Measurements from ENCODE around the gene NOSIP. TPM values are rescaled to one million over a fixed set of nuclear protein-coding genes. Genes with fewer than 3 reads are reported as not detected.
A peak's percentile ranks its signal among the peaks of the same experiment; 100 is the strongest.

The NOSIP gene
- total RNA-seq, 2 experiments from 2014 or later, result 35.1 to 74.7 TPM

- H3K9me3 ChIP-seq (ENCODE audit: low read length), result no peaks in the 10 kb centered on the region
- no peaks in the 10 kb centered on the region for H3K9me2 ChIP-seq (ENCODE audit: insufficient read depth, low read length)
- H3K27ac ChIP-seq (ENCODE audit: low read depth, low read length, poor library complexity, severe bottlenecking), result no peak overlapping the region
- H2AFZ ChIP-seq (ENCODE audit: low read length), result no peak overlapping the region
- no peak for DNase-seq (ENCODE audit: low spot score)
- intact Hi-C loops (cut with micrococcal nuclease; ENCODE audit: unreplicated experiment), result no loop called here
- BruUV-seq (replicated peaks), result no TSS peak
- no peaks in the 10 kb centered on the region for H3K79me2 ChIP-seq (ENCODE audit: insufficient read depth, low read depth, low read length)
- no peak overlapping the region for H3K4me2 ChIP-seq (ENCODE audit: low read length)
- CTCF ChIA-PET (ENCODE audit: unreplicated experiment), result no interaction called here
- H4K20me1 ChIP-seq (ENCODE audit: insufficient read depth, low read length), result no peaks in the 10 kb centered on the region
- POLR2A ChIA-PET, result no interaction called here
- H3K36me3 ChIP-seq (ENCODE audit: insufficient read depth, low read length), result peaks cover 15% of the 10 kb centered on the region; the same call in 1 of the 2 replicates
- TF ChIP-seq, protein P1, sequence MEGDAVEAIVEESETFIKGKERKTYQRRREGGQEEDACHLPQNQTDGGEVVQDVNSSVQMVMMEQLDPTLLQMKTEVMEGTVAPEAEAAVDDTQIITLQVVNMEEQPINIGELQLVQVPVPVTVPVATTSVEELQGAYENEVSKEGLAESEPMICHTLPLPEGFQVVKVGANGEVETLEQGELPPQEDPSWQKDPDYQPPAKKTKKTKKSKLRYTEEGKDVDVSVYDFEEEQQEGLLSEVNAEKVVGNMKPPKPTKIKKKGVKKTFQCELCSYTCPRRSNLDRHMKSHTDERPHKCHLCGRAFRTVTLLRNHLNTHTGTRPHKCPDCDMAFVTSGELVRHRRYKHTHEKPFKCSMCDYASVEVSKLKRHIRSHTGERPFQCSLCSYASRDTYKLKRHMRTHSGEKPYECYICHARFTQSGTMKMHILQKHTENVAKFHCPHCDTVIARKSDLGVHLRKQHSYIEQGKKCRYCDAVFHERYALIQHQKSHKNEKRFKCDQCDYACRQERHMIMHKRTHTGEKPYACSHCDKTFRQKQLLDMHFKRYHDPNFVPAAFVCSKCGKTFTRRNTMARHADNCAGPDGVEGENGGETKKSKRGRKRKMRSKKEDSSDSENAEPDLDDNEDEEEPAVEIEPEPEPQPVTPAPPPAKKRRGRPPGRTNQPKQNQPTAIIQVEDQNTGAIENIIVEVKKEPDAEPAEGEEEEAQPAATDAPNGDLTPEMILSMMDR (conservative IDR thresholded peaks at IDR 0.05; ENCODE audit: low read length), result no peak
- TF ChIP-seq EZH2phosphoT487 (IDR thresholded peaks at IDR 0.05; ENCODE audit: borderline replicate concordance, low read depth, low read length), result no peak
- no peak overlapping the region for H3K4me3 ChIP-seq (ENCODE audit: low read depth, low read length, poor library complexity, severe bottlenecking)
- H3K4me1 ChIP-seq (ENCODE audit: insufficient read depth, low read length, poor library complexity, severe bottlenecking), result peaks cover 5% of the 10 kb centered on the region
These were observed 28.8 kb downstream of the NOSIP start for GRCh38 chr19:49551531-49551930.

GRCh38 chr19:49549045-49549444, 31.3 kb downstream of the NOSIP start:
- no peak overlapping the region for H2AFZ ChIP-seq (ENCODE audit: low read length)
- no peak overlapping the region for H3K4me2 ChIP-seq (ENCODE audit: low read length)
- no peaks in the 10 kb centered on the region for H3K9me2 ChIP-seq (ENCODE audit: insufficient read depth, low read length)
- H3K79me2 ChIP-seq (ENCODE audit: insufficient read depth, low read depth, low read length), result no peaks in the 10 kb centered on the region
- H3K27ac ChIP-seq (ENCODE audit: low read depth, low read length, poor library complexity, severe bottlenecking), result no peak overlapping the region
- H4K20me1 ChIP-seq (ENCODE audit: insufficient read depth, low read length), result no peaks in the 10 kb centered on the region
- H3K36me3 ChIP-seq (ENCODE audit: insufficient read depth, low read length), result no peaks in the 10 kb centered on the region
- TF ChIP-seq, protein P1 (conservative IDR thresholded peaks at IDR 0.05; ENCODE audit: low read length), result no peak
- TF ChIP-seq EZH2phosphoT487 (IDR thresholded peaks at IDR 0.05; ENCODE audit: borderline replicate concordance, low read depth, low read length), result no peak
- no peak overlapping the region for H3K4me3 ChIP-seq (ENCODE audit: low read depth, low read length, poor library complexity, severe bottlenecking)
- ChIA-PET CTCF (ENCODE audit: unreplicated experiment) (interaction anchor here (0.6 kb wide), 1 partner anchor 153 kb away, joined by 3 read pairs; no protein-coding TSS in a partner anchor), POLR2A (interaction anchor here (0.8 kb wide), 1 partner anchor 44 kb away, joined by 4 read pairs; no protein-coding TSS in a partner anchor)
- H3K4me1 ChIP-seq (ENCODE audit: insufficient read depth, low read length, poor library complexity, severe bottlenecking), result peaks cover 5% of the 10 kb centered on the region
- DNase-seq (ENCODE audit: low spot score), result no peak
- BruUV-seq (replicated peaks), result no TSS peak
- intact Hi-C loops (cut with micrococcal nuclease; ENCODE audit: unreplicated experiment), result no loop called here
- no peaks in the 10 kb centered on the region for H3K9me3 ChIP-seq (ENCODE audit: low read length)

- no TSS peak for BruUV-seq (replicated peaks)
- no peaks in the 10 kb centered on the region for H3K79me2 ChIP-seq (ENCODE audit: insufficient read depth, low read depth, low read length)
- DNase-seq (ENCODE audit: low spot score), result peak; percentile 84
- H3K4me2 ChIP-seq (ENCODE audit: low read length), result peak overlapping the region; percentile 45; the same call in 1 of the 2 replicates
- ChIA-PET POLR2A (interaction anchor here (0.5 to 1.1 kb wide), 3 partner anchors 9 to 41 kb away, joined by 3 to 6 read pairs (median 5); no protein-coding TSS in a partner anchor), CTCF (ENCODE audit: unreplicated experiment) (interaction anchor here (1.4 kb wide), 2 partner anchors 16 to 93 kb away, joined by 3 to 5 read pairs; partner anchors contain the start of gene RRAS)
- no peaks in the 10 kb centered on the region for H4K20me1 ChIP-seq (ENCODE audit: insufficient read depth, low read length)
- H3K36me3 ChIP-seq (ENCODE audit: insufficient read depth, low read length), result no peaks in the 10 kb centered on the region
- H3K9me3 ChIP-seq (ENCODE audit: low read length), result no peaks in the 10 kb centered on the region
- intact Hi-C loops (cut with micrococcal nuclease; ENCODE audit: unreplicated experiment), result loop anchor here (1.0 to 2.0 kb wide), 2 partner anchors 24 to 41 kb away; no protein-coding TSS in a partner anchor
- TF ChIP-seq, protein P1 (conservative IDR thresholded peaks at IDR 0.05; ENCODE audit: low read length), result peak; percentile 99
- TF ChIP-seq EZH2phosphoT487 (IDR thresholded peaks at IDR 0.05; ENCODE audit: borderline replicate concordance, low read depth, low read length), result no peak
- H3K9me2 ChIP-seq (ENCODE audit: insufficient read depth, low read length), result no peaks in the 10 kb centered on the region
- no peak overlapping the region for H3K4me3 ChIP-seq (ENCODE audit: low read depth, low read length, poor library complexity, severe bottlenecking)
- peaks cover 5% of the 10 kb centered on the region for H3K4me1 ChIP-seq (ENCODE audit: insufficient read depth, low read length, poor library complexity, severe bottlenecking)
- H3K27ac ChIP-seq (ENCODE audit: low read depth, low read length, poor library complexity, severe bottlenecking), result no peak overlapping the region
- H2AFZ ChIP-seq (ENCODE audit: low read length), result 0 out of 2 replicates have a peak overlapping the region, but pooled peaks have one; percentile 55
These were observed 33.4 kb downstream of the NOSIP start for GRCh38 chr19:49546825-49547565.
